HCT116 (cell line): Measurements from ENCODE around the gene P2RX7. TPM values are rescaled to one million over a fixed set of nuclear protein-coding genes. Genes with fewer than 3 reads are reported as not detected.
"Not testable (repeated sequence)": the region's sequence is repeated elsewhere in the genome, so short reads cannot be mapped to it uniquely, and the experiment has no call there.

Experiments used
- ATAC-seq: fragments of 200-7000 bp; cut with Tn5 transposase; 2 replicates; pipeline ENCODE4 v1.9.1; 2020; ENCODE audit warnings: mild to moderate bottlenecking, moderate library complexity
- BruUV-seq: library from RNA; stranded (reverse); fragments of 400-500 nt; replicated peaks from 2 replicates; lab custom pipeline; 2021; lab: Mats Ljungman, UMichigan
- CTCF ChIA-PET: fragments of 300-600 bp; sonication (Branson Sonifier 250); formaldehyde crosslinking; loops from one replicate; lab custom pipeline; 2021; ENCODE audit warnings: antibody characterized with exemption; lab: Charles Lee
- POLR2A ChIA-PET: fragments of 300-600, 350-600 bp; sonication (Branson Sonifier 250); formaldehyde crosslinking; loops from one replicate; lab custom pipeline; 2021; ENCODE audit warnings: antibody characterized with exemption; lab: Charles Lee
- RAD21 ChIA-PET, 2 experiments: fragments of 300-600 bp; sonication (Branson Sonifier 250); formaldehyde crosslinking; loops; one replicate each; lab custom pipeline; 2023; ENCODE audit warnings: low total read pairs in 2 of 2; ENCODE audit not compliant: uncharacterized antibody in 2 of 2, unreplicated experiment in 2 of 2, low non-redundant PET in 1 of 2; lab: Charles Lee
- DNase-seq: peaks from one replicate; pipeline ENCODE4 v3.0.0-alpha.2; 2010; ENCODE audit warnings: low read depth, low spot score
- H2AFZ ChIP-seq: fragments of 200-600 bp; shearing (Covaris generic), sonication (generic); 2 replicates; pipeline ENCODE4 v1.6.1; 2017; ENCODE audit warnings: low read depth, mixed run types, mixed read lengths, antibody characterized with exemption, low read length; ENCODE audit not compliant: poor library complexity, severe bottlenecking
- H3K27ac ChIP-seq: 2 replicates; pipeline ENCODE4 v1.5.1; 2012; ENCODE audit warnings: low read depth, low read length
- H3K27me3 ChIP-seq: fragments of 200-600 bp; sonication (generic); 2 replicates; pipeline ENCODE4 v1.6.1; 2016; ENCODE audit warnings: mixed run types, low read length, mixed read lengths; ENCODE audit not compliant: insufficient read depth
- H3K36me3 ChIP-seq, 2 experiments: fragments of 200-500 bp in 1 of 2; fragments of 200-600 bp in 1 of 2; sonication (Bioruptor generic) in 1 of 2; sonication (generic) in 1 of 2; 2 replicates each; pipeline versions ENCODE4 v1.5.1 to v1.6.1; 2014 to 2016; ENCODE audit warnings: low read length in 2 of 2, inconsistent platforms in 1 of 2, mixed read lengths in 1 of 2, mixed run types in 1 of 2; ENCODE audit not compliant: insufficient read depth in 2 of 2, control insufficient read depth in 1 of 2
- H3K4me1 ChIP-seq, 2 experiments: fragments of 200-600 bp in 1 of 2; sonication (generic) in 1 of 2; 2 replicates each; pipeline versions ENCODE4 v1.5.1 to v1.6.1; 2012 to 2017; ENCODE audit warnings: low read length in 2 of 2, inconsistent platforms in 1 of 2, mild to moderate bottlenecking in 1 of 2, mixed read lengths in 1 of 2, mixed run types in 1 of 2, moderate library complexity in 1 of 2; ENCODE audit not compliant: insufficient read depth in 2 of 2, control insufficient read depth in 1 of 2
- H3K4me2 ChIP-seq: fragments of 200-600 bp; sonication (generic); 2 replicates; pipeline ENCODE4 v1.6.1; 2017; ENCODE audit warnings: mixed run types, low read length, mixed read lengths
- H3K4me3 ChIP-seq, 2 experiments: fragments of 200-600 bp in 1 of 2; sonication (generic) in 1 of 2; replicated peaks in 1 of 2; 2 replicates each; pipeline ENCODE4 v1.5.1; 2011 to 2016; ENCODE audit warnings: low read length in 2 of 2, control low read depth in 1 of 2, low read depth in 1 of 2, mild to moderate bottlenecking in 1 of 2, mixed read lengths in 1 of 2, mixed run types in 1 of 2
- H3K79me2 ChIP-seq: fragments of 200-600 bp; sonication (generic); 2 replicates; pipeline ENCODE4 v1.6.1; 2017; ENCODE audit warnings: mild to moderate bottlenecking, mixed run types, low read length, moderate library complexity, mixed read lengths; ENCODE audit not compliant: insufficient read depth
- H3K9ac ChIP-seq: fragments of 200-600 bp; sonication (generic); 2 replicates; pipeline ENCODE4 v1.6.1; 2016; ENCODE audit warnings: low read length, mixed read lengths
- H3K9me2 ChIP-seq: fragments of 200-600 bp; sonication (generic), shearing (Covaris generic); 2 replicates; pipeline ENCODE4 v1.6.1; 2017; ENCODE audit warnings: mixed run types, mild to moderate bottlenecking, moderate library complexity; ENCODE audit not compliant: insufficient read depth
- H3K9me3 ChIP-seq, 2 experiments: fragments of 200-500 bp in 1 of 2; fragments of 200-600 bp in 1 of 2; sonication (Bioruptor generic) in 1 of 2; sonication (generic) in 1 of 2; 2 replicates each; pipeline ENCODE4 v1.6.1; 2014 to 2017; ENCODE audit warnings: low read length in 2 of 2, mixed read lengths in 2 of 2, inconsistent platforms in 1 of 2, low read depth in 1 of 2, mild to moderate bottlenecking in 1 of 2, mixed run types in 1 of 2, moderate library complexity in 1 of 2; ENCODE audit not compliant: control insufficient read depth in 1 of 2, insufficient read depth in 1 of 2
- H4K20me1 ChIP-seq: fragments of 200-600 bp; sonication (generic), shearing (Covaris generic); 2 replicates; pipeline ENCODE4 v1.6.1; 2017; ENCODE audit warnings: mixed run types, mild to moderate bottlenecking, moderate library complexity; ENCODE audit not compliant: insufficient read depth
- FOSL1 ChIP-seq: IDR thresholded peaks from 2 replicates; pipeline ENCODE4 v1.6.1; 2012; ENCODE audit warnings: low read depth
- JUND ChIP-seq: IDR thresholded peaks from 2 replicates; pipeline ENCODE4 v1.6.1; 2012
- POLR2AphosphoS5 ChIP-seq: IDR thresholded peaks from 2 replicates; pipeline ENCODE4 v1.6.1; 2011; ENCODE audit warnings: mild to moderate bottlenecking, low read depth, low read length, moderate library complexity
- RAD21 ChIP-seq: IDR thresholded peaks from 2 replicates; pipeline ENCODE4 v1.6.1; 2012; ENCODE audit warnings: low read depth, mild to moderate bottlenecking
- SRF ChIP-seq: IDR thresholded peaks from 2 replicates; pipeline ENCODE4 v1.6.1; 2012; ENCODE audit warnings: low read depth
- intact Hi-C: fragments of 100-400 bp; cut with micrococcal nuclease; formaldehyde crosslinking; loops from 2 replicates; pipeline ENCODE4 v1.10.0; 2022
- total RNA-seq: library from RNA; stranded (reverse); gene quantifications from one replicate; pipeline ENCODE4 v1.2.1, GENCODE V29; 2021; ENCODE audit not compliant: unreplicated experiment
- TF ChIP-seq, protein P1 (sequence below): IDR thresholded peaks from 2 replicates; pipeline ENCODE4 v1.6.1; 2012
- TF ChIP-seq, protein P2 (sequence below), 3 experiments: fragments of 200-600 bp in 1 of 3; sonication (generic) in 1 of 3; IDR thresholded peaks in 2 of 3; conservative IDR thresholded peaks in 1 of 3; 2 replicates each; pipeline ENCODE4 v1.5.1; 2012 to 2017; ENCODE audit warnings: low read depth in 2 of 3, low read length in 2 of 3, antibody characterized with exemption in 1 of 3, borderline replicate concordance in 1 of 3, control low read depth in 1 of 3, mild to moderate bottlenecking in 1 of 3, mixed read lengths in 1 of 3, mixed run types in 1 of 3, moderate library complexity in 1 of 3; ENCODE audit not compliant: insufficient read depth in 1 of 3

Gene P2RX7
- total RNA-seq, 1 experiment from 2014 or later, result 1.5 TPM

DNA sequence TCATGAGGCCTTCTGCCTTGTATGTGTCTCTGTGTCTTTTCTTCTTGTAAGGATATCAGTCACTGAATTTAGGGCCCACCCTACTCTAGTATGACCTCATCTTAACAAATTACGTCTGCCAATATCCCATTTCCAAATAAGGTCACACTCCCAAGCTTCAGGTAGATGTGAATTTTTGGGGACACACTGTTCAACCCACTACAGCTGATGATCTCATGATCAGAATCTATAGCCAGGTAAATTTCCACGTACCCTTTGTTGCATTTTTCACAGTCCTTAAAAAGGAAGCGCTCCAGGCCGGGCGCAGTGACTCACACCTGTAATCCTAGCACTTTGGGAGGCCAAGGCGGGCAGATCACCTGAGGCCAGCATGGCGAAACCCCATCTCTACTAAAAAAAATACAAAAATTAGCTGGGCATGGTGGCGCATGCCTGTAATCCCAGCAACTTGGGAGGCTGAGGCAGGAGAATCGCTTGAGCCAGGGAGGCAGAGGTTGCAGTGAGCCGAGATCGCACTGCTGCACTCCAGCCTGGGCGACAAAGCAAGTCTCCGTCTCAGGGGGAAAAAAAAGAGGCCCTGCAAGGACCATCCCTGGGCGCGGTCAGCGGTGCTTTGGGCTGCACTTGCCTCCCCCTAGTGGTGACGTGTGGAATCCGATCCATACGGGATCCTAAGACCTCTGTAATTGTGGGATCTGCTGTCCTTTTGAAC, 97.3 kb downstream of the P2RX7 start:
- H3K9me2 ChIP-seq, H4K20me1 ChIP-seq, BruUV-seq, H3K79me2 ChIP-seq, H3K27me3 ChIP-seq, H3K9me3 ChIP-seq, RAD21 ChIA-PET, H3K36me3 ChIP-seq: not testable (repeated sequence)
- Histone ChIP-seq H3K27ac (peak overlapping the region; percentile 75), H3K9ac (peak overlapping the region; percentile 6), H3K4me2 (peak overlapping the region; percentile 69), H3K4me1 (peaks cover 13 to 20% of the 10 kb centered on the region in 2 experiments), H3K4me3 (peak overlapping the region in 1 of 2 experiments; percentile 25; a peak in 1 of 4 replicates), H2AFZ (peak overlapping the region; percentile 39)
- DNase-seq (peak; percentile 73), ATAC-seq (peak; percentile 93)
- intact Hi-C loops, result loop anchor here (1.0 to 5.0 kb wide), 3 partner anchors 118 to 223 kb away; no protein-coding TSS in a partner anchor
- ChIA-PET CTCF (interaction anchor here (1.0 to 2.0 kb wide), 5 partner anchors 9 to 247 kb away, joined by 3 to 7 read pairs (median 3); no protein-coding TSS in a partner anchor), POLR2A (interaction anchor here (0.9 kb wide), 1 partner anchor 9 kb away, joined by 3 read pairs; no protein-coding TSS in a partner anchor)
- TF ChIP-seq, protein P1, sequence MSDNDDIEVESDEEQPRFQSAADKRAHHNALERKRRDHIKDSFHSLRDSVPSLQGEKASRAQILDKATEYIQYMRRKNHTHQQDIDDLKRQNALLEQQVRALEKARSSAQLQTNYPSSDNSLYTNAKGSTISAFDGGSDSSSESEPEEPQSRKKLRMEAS, result peak; percentile 42; the same call in 1 of the 2 replicates
- TF ChIP-seq SRF (peak; percentile 93), JUND (0 out of 2 replicates have a peak, but pooled peaks have one; percentile 42), FOSL1 (peak; percentile 62), RAD21 (peak; percentile 87), POLR2AphosphoS5 (peak; percentile 26)
- TF ChIP-seq, protein P2, sequence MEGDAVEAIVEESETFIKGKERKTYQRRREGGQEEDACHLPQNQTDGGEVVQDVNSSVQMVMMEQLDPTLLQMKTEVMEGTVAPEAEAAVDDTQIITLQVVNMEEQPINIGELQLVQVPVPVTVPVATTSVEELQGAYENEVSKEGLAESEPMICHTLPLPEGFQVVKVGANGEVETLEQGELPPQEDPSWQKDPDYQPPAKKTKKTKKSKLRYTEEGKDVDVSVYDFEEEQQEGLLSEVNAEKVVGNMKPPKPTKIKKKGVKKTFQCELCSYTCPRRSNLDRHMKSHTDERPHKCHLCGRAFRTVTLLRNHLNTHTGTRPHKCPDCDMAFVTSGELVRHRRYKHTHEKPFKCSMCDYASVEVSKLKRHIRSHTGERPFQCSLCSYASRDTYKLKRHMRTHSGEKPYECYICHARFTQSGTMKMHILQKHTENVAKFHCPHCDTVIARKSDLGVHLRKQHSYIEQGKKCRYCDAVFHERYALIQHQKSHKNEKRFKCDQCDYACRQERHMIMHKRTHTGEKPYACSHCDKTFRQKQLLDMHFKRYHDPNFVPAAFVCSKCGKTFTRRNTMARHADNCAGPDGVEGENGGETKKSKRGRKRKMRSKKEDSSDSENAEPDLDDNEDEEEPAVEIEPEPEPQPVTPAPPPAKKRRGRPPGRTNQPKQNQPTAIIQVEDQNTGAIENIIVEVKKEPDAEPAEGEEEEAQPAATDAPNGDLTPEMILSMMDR (IDR thresholded peaks at IDR 0.05 in 2 of 3, conservative IDR thresholded peaks at IDR 0.05 in 1 of 3; ENCODE audit: borderline replicate concordance in 1 of 3, insufficient read depth in 1 of 3, low read depth in 2 of 3, low read length in 2 of 3), result peak; percentile 75 to 91 (median 83); a peak in 5 of 6 replicates
